GM21360 (cell line): ENCODE measurements around the gene ADARB2.
A peak's percentile ranks its signal among the peaks of the same experiment; 100 is the strongest.

Source experiments
- ATAC-seq: cut with Tn5 transposase; IDR thresholded peaks from one replicate; pipeline ENCODE4 v1.9.1; 2021; ENCODE audit warnings: mild to moderate bottlenecking, moderate library complexity; ENCODE audit not compliant: unreplicated experiment

ADARB2 gene

DNA sequence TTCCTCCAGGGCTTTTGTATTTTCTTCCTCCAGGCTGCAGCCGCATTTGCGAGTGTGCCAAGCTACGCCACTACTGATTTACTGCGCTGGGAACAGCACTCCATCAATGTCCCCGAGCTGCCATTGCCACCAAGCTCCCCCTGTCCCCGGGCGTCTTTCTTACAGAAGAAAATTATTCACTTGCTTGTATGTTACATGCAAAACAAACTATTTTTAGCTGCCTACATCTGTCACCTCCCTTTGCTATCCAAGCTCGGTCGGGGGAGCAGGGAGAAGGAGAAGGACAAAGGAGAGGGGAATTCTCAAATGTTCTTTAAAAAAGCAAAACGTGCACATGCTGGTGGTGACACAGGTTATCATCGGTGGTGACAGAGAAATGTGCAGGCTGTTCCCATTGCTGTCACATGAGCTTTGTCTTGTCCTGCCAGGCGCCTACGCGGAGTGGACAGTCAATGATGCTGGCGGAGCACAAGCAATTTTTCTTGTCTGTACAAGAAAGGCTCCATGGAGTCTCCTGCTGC lies 93.1 kb downstream of the ADARB2 start:
- ATAC-seq: no peak

DNA sequence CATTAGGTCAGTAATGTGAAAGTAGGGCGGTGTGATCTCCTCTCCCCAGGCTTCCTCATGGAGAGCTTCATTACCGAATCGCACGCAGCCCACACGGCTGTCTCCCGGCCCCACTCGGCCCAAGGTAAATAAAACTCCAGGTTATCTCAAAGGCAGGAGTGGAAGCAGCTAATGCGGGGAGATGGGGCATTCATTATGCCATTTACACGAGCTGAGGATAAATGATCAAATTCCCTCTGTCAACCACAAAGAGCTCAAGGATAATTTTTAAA lies 93.5 kb downstream of the ADARB2 start:
- no peak for ATAC-seq

DNA sequence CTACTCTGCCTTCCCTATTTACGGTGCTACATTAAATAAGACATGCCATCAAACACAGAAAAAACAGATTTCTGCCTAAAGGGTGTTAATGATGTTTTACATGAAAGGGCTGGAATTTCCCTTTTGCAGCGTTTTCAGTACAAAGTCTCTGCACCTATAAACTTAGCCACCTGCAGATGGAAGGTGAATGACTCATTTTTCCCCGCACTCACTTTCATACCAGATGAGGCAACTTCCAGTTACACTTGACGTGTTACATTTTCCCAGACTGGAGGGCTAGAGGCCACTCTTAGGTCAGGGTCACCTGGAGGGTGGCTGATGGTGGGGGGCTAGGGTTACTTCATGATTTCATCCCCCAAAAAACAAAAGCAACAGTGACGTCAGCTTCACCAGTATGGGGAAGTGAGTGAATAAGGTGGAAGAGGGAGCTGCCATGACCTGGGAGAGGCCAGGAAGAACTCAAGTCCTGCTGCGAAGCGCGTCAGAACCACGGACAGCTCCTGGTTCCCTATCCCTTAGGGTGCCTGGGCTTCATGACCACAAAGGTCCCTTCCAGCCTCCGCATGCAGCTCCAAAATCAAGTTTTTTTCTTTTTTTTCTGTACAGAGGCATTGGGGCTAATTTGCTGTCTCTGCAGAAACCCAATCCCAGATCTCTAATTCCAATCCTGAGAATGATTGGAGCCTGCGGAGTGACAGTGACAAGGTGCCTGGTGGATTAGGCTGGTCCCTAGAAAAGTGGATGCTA lies 94.0 kb downstream of the ADARB2 start:
- peak; percentile 79 for ATAC-seq

DNA sequence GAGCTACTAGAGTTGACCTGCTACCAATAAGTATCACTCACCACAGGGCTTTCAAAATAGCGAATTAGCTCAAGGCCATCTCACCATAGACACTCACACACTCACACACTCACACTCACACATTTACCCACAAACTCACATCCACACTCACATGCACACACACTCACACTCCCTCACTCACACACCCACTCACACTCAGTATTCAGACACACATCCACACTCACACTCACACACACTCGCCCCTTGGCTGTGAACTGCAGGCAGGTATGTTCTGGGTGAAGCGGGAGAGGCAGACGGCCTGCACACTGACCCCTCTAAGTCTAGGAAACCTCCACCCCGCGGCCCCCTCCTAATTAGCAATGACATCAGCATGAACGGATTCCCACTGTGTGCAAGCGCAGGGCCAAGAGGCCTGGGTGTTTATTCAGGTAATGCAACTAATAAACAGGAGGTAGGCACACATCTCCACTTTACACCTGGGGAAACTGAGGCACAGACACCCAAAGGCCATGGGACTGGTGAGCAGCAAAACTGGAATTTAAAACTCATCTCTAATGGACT lies 94.6 kb downstream of the ADARB2 start:
- no peak for ATAC-seq

DNA sequence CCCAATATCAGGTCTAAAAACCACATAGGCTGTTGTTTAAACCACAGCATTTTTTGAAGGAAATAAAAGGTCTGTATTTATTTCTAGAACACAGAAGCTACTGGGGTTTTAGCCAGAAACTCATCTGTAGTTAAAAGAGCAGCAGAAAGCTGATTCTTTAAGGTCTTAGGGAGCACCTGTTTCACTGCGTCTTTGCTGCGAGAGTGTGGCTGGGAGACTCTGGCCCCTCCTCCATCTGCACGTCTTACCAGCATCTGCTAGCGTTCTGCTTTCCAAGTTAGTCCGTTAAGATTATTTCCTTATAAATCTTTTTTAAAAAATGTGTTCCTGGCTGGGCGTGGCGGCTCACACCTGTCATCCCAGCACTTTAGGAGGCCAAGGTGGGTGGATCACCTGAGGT lies 95.9 kb downstream of the ADARB2 start:
- no peak for ATAC-seq

DNA sequence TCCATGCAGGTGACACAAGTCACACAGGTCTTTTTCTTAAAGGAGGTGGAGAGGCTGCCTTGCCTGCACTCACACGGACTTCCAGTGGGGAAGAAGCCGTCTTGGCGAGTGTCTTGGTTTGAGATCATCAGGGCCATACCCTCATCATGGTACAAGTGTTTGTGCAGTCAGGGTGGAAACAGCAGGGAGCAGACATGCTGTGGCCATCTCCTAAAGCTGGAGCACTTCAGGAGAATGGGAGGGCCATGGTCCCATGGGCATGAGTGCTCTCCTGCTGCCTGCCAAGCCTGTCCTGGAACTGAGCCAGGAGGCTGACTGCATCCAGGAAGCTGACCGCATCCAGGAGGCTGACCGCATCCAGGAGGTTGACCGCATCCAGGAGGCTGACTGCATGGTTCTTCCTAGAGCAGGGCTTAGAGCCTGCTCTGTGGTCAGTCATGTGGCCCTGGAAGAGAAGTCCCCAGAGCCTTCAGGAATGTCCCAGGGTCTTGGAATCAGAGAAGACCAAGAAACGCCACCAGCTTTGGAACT lies 98.4 kb downstream of the ADARB2 start:
- ATAC-seq: no peak

DNA sequence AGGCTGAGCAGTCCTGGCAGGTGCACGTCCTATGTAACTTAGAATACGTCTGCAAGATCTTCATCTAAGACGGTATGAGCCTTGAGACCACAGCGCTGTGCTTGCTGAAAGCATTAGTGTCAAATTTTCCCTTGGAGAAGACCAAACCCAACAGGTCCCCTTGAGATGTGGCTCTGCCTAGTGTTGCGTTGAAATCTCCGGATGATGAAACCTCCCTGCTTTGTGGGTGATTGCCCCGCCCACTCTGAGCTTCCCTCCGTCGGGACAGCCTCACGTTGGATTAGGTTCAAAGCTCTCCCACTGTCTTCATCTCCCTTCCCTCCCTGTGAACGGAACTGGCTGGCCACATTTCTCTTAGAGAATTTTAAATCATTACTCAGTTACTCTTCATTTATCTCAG lies 102.0 kb downstream of the ADARB2 start:
- no peak for ATAC-seq

DNA sequence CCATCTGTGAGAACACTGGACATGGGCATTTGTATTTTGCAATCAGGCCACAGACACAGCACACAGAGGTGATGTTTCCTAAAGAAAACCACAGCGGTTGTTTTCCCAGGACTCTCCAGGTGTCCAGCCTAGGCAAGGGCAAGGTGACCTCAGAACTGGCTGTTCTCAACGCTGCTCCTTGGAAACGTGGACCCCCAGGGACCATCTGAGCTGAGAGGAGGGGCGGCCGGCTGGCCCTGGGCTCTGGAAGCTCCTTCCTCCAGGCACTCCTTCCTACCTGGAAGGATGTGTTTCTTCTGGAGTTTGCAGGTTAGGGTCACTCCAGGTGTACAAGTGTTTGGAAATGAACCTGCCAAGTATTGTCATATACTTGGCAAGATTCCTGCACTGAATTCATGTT lies 103.1 kb downstream of the ADARB2 start:
- ATAC-seq: no peak

DNA sequence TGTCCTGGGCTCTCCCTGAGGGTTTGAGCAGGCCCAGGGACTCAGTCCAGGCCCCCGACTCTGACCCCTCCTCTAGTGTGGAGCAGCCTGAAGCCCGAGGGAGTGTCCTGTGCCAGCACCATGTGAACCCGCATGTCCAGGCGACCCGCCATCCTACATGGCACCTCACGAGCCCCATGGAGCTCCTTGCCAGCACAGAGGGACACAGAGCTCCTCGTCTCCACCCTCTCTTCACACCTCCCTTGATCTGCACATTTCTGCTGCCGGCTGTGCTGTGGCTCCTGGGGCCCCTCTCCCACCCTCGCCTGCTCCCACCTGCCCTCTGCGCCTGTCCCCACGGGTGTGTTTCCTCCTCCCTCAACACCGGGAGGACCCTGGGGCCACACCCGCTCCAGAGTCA lies 103.5 kb downstream of the ADARB2 start:
- ATAC-seq: no peak

DNA sequence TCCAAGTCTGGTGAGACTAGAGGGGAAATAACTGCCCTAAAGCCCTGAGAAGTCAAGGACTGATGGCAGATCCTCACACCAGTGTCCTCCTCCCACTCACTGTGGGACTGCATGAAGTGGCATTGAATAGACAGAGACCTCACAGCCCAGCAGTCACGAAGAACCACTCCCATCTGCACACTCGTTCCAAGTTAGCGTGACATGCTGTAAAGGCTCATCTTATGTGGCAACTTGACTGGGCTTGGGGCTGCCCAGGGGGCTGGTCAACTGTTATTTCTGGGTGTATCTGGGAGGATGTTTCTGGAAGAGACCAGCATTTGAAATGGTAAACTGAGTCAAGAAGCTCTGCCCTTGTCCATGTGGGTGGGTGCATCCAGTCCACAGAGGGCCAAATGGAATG lies 104.7 kb downstream of the ADARB2 start:
- no peak for ATAC-seq

DNA sequence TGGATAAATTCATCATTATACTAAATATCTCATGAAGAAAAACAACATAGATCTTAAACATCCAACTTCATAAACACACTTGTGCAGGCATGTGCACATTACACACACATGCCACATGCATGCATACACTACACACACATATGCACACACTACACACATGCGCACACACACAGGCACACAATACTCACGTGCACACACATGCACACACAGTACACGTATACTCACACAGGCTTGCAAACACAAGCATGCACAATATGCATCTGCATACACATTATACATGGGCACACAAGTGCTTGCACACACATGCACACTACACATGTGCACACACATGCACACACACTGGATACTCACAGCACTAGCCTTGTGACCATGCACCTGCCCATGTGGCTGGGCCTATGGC lies 105.2 kb downstream of the ADARB2 start:
- ATAC-seq: no peak

DNA sequence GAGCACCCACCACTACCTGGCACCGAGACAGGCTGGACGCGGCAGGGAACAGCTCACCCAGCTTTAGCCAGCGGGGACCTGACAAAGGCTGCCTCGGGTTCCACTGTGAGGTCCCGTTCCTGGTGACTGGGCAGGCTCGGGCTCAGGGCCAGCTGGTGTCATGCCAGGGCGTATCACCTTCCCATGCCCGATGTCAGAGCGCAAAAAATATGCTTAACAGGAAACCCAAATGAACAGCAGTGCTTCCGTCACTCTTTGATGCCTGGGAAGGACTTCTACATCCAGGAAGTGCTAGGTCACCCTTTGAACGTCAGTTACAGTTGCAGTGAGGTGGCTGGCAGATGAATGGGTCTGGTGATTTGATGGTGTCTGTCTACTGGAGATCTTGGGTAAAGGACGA lies 106.0 kb downstream of the ADARB2 start:
- no peak for ATAC-seq

DNA sequence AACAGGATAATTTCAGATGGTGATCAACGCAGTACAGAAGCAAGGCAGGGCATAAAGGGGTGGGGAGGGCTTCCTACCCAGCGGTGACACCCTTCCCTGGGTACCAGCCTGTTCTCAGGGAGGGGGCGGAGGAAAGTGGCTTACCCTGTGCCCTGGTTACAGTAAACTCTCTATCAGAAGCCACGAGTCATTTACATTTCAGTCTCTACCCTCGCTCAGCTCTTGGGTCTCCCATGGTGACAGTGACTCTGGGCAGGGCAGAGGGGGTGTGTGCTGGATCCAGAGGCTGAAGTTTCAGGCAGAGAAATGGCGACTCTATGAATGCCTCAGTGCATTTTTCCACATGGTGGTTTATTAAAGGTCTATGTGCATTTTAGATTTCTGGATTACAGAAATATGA lies 107.0 kb downstream of the ADARB2 start:
- no peak for ATAC-seq

DNA sequence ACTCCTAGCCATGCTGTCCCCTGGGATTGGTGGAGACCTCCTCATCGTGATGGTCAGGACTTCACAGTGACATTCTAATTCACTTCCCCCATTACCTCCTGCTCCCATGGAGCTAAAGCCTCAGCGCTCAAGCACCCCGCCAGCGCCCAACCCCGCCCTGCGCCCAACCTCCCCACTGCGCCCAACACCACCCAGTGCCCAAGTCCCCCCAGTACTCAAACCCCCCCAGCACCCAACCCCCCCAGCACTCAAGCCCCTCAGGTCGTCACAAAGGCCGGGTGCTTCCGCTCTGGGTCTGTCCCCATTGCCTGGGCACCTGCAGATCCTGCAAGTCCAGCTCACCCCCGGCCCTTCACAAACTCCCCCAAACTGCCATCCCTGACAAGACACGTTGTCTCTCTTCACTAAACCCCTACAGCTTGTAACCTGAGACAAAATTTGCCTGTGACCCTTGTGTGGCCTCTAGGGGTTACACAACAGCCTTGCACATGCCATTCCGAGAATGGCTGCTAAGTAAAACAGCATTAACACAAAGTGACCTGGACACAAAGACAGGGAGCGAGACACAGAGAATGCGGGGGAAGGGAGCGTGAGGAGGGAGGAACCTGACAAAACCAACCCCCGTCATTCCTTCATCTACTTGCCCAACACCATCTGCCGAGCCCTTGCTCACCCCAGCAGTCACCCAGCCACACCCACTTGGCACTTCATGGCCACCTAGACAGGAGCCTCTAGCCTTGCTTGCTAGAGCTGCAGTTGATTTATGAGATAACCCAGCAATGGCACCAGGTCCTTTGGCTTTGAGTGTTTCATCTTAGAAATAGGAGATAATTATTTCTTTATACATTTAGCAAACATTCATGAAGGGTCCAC lies 107.8 kb downstream of the ADARB2 start:
- ATAC-seq: no peak

DNA sequence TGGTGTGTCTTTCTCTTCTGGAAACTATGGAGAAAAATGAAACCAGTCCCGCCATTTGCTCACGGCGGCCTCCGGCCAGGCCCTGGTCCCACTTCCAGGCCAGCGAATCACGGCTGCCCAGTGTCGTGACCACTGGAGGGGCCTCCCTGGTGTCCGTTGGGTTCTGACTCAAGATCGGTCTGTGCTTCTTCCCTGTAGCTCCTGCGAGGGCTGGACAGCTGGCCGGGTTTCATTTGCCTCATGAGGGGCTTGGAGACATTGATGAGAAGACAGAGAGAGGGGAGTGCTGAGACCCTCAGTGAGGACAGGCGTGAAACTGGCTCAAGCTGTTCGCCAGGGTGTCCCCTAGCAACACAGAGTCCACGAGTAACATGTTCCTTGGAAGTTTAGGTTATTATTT lies 108.6 kb downstream of the ADARB2 start:
- ATAC-seq: no peak

DNA sequence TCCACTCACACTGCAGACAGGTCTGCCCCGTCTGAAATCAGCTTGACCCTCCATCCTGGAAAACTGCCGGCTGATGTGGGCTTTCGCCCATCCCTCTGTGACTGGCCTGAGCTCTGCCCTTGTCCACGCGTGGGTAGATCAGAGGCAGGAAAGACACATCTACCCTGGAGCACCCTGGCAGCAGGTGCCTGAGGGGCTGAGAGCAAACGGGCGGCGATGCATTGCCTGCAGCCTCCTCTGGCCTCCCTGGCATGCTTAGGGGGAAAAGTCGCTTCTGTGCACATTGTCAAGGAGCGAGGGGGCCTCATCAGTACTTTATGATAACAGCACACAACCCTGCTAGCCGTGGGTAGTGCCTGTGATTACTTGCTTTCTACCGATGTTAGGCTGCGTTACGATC lies 109.4 kb downstream of the ADARB2 start:
- no peak for ATAC-seq

DNA sequence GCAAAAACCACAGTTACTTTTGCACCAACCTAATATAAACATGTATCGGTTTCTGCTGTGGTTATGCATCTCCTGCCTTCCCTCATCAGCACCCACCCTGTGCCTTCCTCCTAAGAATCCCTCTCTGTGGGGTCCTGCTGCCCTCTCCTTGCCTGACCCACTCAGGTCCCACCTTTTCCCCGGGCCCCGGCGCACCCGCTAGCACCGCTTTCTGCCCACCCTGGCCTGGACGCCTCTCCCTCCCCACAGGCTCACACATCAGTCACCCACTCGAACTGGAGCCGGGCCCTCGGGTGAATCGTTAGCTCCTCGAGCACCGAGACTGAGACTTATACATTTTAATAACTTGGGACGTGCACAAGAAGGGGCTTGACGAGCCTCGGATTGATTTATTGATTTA lies 110.5 kb downstream of the ADARB2 start:
- no peak for ATAC-seq

DNA sequence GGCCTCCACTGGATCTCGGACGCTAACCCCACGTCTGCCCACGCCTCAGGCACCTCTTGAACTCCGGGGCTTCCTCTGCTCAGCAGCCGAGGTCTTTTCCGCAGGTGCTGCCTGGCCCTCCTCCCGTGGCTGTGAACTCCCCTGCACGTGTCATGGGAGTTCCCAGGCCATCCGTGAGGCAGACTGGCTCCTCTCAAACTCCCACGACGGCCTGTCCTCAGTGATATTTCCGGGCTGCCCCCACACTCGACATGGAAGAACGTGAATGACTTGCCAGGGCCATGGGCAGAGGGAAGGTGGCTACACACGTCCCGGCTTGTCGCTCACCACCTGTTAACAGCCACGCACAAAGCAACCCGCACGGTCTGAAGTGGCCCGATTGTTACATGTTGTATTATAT lies 110.9 kb downstream of the ADARB2 start:
- ATAC-seq: no peak

DNA sequence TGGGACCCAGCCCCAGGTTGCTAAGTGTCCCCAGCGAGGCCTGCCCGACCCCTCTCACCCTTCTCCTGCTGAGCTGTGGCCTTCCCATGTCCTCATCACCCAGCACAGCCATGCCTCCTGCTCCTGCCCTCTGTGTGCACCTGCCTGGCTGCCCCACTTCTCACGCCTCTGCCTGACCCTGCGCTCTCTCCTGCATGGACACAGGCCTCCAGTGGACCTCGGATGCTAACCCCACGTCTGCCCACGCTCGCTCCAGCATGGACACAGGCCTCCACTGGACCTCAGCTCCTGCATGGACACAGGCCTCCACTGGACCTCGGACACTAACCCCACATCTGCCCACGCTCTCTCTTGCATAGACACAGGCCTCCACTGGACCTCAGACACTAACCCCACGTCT lies 111.6 kb downstream of the ADARB2 start:
- ATAC-seq: no peak

DNA sequence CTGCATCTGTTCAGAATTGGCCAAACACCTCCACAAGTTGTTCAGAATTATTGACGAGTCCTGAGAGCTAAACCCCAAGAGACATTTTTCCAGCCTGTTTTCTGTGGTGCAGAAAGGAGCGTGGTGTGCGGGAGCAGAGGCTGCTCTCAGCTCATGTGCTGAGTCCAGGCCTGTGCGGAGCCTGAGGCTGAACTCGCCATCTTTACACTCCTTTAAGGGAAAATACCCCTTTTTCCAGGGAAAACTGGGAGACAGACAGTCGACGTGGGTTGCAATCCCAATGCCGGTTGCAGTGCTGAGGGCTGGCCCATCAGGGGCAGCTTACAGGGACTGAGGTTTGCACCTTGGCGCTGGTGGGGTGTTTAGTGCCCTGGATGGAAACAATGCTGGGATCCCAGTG lies 112.2 kb downstream of the ADARB2 start:
- ATAC-seq: no peak

DNA sequence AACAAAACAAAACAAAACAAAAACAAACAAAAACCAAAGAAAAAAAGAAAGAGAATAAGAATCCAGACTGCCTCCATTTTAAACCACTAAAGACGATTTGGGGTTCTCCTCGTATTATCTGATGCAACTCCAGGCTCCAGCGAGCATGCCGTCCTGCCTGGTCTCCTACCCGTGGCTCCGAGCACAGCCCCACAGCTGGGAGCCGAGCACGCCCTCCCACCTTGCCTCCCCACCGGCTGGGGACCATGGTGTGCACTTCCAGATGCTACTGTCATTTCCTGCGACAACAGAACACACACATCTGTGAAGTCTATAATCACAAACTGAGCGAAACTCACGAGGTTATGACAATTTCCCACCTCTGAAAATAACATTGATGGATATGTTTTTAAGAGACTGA lies 113.1 kb downstream of the ADARB2 start:
- ATAC-seq: no peak

DNA sequence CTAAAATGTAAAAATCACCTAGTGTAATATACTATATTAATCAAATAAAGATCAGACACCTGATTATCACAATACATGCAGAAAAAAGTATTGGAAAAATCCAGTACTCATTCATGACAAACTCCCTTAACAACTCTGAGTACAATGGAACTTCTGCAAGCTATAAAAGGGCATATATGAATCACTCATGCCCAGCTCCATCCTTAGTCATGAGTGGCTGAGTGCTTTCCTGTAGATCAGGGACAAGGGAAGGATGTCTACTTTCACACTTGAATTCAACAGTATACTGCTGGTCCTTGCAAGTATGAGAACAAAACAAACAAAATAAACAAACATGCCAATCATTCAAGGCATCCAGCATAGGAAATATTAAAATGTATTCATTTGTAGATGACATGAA lies 116.5 kb downstream of the ADARB2 start:
- no peak for ATAC-seq
